IMR-90 (cell line): ENCODE data around the gene SEPTIN2.

Source experiments
- CHD1 ChIP-seq: IDR thresholded peaks from 2 replicates; pipeline ENCODE4 v1.6.1; 2012; ENCODE audit warnings: low read depth, low read length, improper control_type of control experiment
- MAZ ChIP-seq: IDR thresholded peaks from 2 replicates; pipeline ENCODE4 v1.6.1; 2012; ENCODE audit warnings: low read depth, mild to moderate bottlenecking, low read length, improper control_type of control experiment, moderate library complexity, borderline replicate concordance
- NFE2L2 ChIP-seq: fragments of 150-350 bp; IDR thresholded peaks from 2 replicates; pipeline ENCODE4 v1.6.1; 2016; ENCODE audit warnings: low read depth, mild to moderate bottlenecking, low read length
- POLR2A ChIP-seq: IDR thresholded peaks from 2 replicates; pipeline ENCODE4 v1.6.1; 2012; ENCODE audit warnings: mild to moderate bottlenecking, low read depth, low read length
- RAD21 ChIP-seq: IDR thresholded peaks from 2 replicates; pipeline ENCODE4 v1.6.1; 2012; ENCODE audit warnings: low read length, improper control_type of control experiment
- RFX5 ChIP-seq: IDR thresholded peaks from 2 replicates; pipeline ENCODE4 v1.8.0; 2012; ENCODE audit warnings: low read depth, mild to moderate bottlenecking, low read length, moderate library complexity
- TF ChIP-seq, protein P1 (sequence below): fragments of 150-350 bp; IDR thresholded peaks from 2 replicates; pipeline ENCODE4 v1.6.1; 2017; ENCODE audit warnings: mild to moderate bottlenecking, antibody characterized with exemption, low read length, low read depth
- TF ChIP-seq, protein P2 (sequence below): conservative IDR thresholded peaks from 2 replicates; pipeline ENCODE4 v1.5.1; 2012; ENCODE audit warnings: mild to moderate bottlenecking, low read depth, low read length, improper control_type of control experiment

- TF ChIP-seq POLR2A (peak; percentile 74), RFX5 (no peak), MAZ (peak; percentile 93), RAD21 (no peak), CHD1 (peak; percentile 99), NFE2L2 (no peak)
- TF ChIP-seq, protein P1, sequence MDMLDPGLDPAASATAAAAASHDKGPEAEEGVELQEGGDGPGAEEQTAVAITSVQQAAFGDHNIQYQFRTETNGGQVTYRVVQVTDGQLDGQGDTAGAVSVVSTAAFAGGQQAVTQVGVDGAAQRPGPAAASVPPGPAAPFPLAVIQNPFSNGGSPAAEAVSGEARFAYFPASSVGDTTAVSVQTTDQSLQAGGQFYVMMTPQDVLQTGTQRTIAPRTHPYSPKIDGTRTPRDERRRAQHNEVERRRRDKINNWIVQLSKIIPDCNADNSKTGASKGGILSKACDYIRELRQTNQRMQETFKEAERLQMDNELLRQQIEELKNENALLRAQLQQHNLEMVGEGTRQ = peak; percentile 98
- TF ChIP-seq, protein P2, sequence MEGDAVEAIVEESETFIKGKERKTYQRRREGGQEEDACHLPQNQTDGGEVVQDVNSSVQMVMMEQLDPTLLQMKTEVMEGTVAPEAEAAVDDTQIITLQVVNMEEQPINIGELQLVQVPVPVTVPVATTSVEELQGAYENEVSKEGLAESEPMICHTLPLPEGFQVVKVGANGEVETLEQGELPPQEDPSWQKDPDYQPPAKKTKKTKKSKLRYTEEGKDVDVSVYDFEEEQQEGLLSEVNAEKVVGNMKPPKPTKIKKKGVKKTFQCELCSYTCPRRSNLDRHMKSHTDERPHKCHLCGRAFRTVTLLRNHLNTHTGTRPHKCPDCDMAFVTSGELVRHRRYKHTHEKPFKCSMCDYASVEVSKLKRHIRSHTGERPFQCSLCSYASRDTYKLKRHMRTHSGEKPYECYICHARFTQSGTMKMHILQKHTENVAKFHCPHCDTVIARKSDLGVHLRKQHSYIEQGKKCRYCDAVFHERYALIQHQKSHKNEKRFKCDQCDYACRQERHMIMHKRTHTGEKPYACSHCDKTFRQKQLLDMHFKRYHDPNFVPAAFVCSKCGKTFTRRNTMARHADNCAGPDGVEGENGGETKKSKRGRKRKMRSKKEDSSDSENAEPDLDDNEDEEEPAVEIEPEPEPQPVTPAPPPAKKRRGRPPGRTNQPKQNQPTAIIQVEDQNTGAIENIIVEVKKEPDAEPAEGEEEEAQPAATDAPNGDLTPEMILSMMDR = peak; percentile 38
These were observed 439 bp upstream of the SEPTIN2 start, which contains the start of gene HDLBP for GRCh38 chr2:241315093-241315878.
